ENCODE results near the gene BAHD1.
"Not testable (repeated sequence)": the region's sequence is repeated elsewhere in the genome, so short reads cannot be mapped to it uniquely, and the experiment has no call there.

The BAHD1 gene

DNA sequence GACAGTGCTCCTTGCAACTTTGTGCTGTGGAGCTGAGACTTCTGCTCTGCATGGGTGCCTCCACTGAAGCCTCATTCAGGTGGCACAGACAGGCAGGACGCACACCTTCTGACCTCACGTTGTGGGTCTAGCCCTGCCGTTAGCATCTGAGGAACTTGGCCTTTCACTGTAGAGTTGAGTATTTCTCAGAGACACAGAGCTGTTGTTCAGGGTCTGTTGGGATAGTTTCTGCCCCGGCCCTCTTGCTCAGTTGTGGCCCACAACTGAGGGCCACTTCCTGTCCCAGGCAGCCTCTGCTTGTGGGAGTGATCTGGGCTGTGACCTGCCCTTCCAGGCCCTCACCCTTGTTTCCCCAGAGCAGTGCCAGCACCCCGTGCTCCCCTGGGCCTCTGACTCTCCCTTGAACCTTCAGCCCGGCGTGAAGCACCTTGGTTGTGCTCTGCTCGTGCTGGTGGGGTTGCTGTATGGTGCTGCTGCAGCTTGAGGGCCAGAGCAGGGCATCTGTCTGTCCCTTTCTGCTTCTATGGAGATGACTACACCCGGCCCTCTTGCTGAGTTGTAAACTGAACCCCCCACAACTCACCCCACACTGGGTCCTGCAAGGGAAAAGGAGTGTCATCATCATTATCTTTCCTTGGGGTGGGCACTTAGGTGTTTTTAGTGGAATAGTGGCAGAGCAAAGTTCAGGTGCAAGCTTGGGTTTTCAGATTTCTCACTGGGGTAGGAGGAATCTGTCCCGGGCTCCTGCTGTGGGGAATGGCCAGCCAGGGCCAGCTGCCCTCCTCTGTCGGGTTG, 11.7 kb downstream of the BAHD1 start:
- DNase-seq (ENCODE audit: low read depth): no peak
- H3K4me3 ChIP-seq (ENCODE audit: low read depth, low read length): no peak overlapping the region
- TF ChIP-seq, protein P1, sequence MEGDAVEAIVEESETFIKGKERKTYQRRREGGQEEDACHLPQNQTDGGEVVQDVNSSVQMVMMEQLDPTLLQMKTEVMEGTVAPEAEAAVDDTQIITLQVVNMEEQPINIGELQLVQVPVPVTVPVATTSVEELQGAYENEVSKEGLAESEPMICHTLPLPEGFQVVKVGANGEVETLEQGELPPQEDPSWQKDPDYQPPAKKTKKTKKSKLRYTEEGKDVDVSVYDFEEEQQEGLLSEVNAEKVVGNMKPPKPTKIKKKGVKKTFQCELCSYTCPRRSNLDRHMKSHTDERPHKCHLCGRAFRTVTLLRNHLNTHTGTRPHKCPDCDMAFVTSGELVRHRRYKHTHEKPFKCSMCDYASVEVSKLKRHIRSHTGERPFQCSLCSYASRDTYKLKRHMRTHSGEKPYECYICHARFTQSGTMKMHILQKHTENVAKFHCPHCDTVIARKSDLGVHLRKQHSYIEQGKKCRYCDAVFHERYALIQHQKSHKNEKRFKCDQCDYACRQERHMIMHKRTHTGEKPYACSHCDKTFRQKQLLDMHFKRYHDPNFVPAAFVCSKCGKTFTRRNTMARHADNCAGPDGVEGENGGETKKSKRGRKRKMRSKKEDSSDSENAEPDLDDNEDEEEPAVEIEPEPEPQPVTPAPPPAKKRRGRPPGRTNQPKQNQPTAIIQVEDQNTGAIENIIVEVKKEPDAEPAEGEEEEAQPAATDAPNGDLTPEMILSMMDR (IDR thresholded peaks at IDR 0.05; ENCODE audit: control insufficient read depth, extremely low read depth, insufficient read depth): no peak

DNA sequence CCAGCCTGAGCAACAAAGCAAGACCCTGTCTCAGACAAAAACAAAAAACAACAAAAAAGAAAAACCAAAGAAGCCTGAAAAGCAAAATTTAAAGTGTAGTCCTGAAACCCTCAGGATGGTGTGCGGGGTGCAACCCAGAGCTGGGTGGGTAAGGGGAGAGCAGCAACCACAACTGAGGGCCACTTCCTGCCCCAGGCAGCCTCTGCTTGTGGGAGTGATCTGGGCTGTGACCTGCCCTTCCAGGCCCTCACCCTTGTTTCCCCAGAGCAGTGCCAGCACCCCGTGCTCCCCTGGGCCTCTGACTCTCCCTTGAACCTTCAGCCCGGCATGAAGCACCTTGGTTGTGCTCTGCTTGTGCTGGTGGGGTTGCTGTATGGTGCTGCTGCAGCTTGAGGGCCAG, 13.2 kb downstream of the BAHD1 start:
- DNase-seq (ENCODE audit: low read depth); H3K4me3 ChIP-seq (ENCODE audit: low read depth, low read length): not testable (repeated sequence)

DNA sequence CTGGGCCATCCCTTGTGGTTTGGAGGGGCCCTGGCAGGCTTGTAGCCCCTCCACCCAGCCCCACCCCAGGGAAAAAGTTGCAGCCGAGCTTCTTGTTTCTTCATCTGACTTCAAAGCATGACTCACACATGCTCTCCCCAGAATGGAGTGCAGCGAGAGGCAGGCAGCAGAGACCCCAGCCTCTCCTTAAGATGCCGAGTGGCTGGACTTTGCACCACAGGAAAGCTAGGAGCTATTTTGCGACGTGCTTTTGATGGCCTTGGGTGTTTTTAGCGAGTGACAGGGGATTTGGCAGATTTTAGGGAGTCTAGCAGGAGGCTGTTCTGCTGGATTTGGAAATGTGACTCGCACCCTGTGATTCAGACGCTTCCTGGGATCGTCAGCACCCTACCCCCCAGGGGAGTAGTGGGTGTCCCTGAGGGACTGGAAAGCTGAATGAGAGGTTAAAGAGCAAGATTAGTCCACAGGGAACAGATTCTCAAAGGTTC, 14.2 kb downstream of the BAHD1 start:
- TF ChIP-seq, protein P1 (IDR thresholded peaks at IDR 0.05; ENCODE audit: control insufficient read depth, extremely low read depth, insufficient read depth): no peak
- no peak overlapping the region for H3K4me3 ChIP-seq (ENCODE audit: low read depth, low read length)
- DNase-seq (ENCODE audit: low read depth): no peak

DNA sequence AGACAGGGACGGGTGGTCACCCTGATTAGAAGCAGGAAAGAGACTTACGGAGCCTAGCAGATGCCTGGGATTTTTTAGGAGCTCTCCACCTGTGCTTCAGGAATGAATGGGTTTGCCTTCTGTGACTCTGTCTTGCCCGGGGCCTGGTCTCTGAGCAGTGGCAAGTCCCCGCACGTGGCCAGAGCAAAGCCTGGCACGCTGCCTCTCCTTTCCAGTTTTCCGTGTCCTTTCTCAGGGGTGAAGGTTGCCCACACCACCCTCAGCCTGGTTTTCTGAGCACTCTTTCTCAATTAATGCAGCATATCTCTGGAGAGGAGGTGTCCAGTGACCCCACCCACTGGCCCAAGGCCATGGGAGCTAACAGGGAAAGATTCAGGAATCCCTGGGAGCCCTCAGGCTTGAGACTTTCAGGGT, 15.6 kb downstream of the BAHD1 start:
- H3K4me3 ChIP-seq (ENCODE audit: low read depth, low read length): no peak overlapping the region
- TF ChIP-seq, protein P1 (IDR thresholded peaks at IDR 0.05; ENCODE audit: control insufficient read depth, extremely low read depth, insufficient read depth): no peak
- DNase-seq (ENCODE audit: low read depth): no peak

DNA sequence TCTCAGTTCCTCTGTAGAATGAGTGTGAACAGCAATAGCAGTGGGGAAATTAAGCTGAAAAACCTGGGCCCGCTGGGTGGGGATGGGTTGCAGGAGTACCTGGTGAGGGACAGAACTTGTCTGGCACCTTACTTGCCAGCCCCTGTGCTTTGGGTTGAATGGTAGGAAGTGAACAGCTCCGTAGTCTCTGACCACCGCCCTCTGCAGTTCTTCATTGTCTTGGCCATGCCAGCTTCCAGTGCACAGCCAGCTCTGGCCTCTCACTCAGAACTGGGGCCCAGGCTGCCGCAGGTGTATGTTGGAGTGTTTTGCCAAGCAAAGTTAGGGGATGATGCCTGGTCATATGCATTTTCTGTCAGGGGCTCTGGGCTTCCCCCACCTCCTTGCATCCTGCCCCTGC, 16.0 kb downstream of the BAHD1 start:
- TF ChIP-seq, protein P1 (IDR thresholded peaks at IDR 0.05; ENCODE audit: control insufficient read depth, extremely low read depth, insufficient read depth): no peak
- no peak overlapping the region for H3K4me3 ChIP-seq (ENCODE audit: low read depth, low read length)
- DNase-seq (ENCODE audit: low read depth): no peak

DNA sequence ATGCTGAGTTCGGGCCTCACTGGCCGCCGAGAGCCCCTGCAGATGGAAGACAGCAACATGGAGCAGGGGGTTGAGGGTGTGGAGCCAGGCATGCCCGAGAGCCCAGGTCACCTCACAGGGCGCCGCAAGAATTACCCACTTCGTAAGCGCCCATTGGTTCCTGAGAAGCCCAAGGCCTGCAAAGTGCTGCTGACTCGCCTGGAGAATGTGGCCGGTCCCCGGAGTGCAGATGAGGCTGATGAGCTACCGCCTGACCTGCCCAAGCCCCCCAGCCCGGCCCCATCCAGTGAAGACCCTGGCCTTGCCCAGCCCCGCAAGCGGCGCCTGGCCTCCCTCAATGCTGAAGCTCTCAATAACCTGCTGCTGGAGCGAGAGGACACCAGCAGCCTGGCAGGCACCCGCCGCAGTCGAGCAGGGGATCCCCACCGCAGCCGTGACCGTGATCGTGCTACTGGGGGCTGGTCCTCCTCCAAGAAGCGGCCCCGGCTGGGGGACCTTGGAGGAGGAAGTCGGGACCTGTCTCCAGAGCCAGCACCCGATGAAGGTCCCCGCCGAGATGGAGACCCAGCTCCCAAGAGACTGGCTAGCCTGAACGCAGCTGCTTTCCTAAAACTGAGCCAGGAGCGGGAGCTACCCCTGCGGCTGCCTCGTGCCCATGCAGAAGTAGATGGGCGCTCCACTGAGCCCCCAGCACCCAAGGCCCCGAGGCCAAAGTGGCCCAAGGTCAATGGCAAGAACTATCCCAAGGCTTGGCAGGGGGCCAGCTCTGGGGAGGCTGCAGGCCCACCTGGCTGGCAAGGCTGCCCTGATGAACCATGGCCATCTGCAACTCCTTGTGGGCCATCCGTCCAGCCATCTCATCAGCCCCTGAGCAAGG, 18.0 kb downstream of the BAHD1 start:
- H3K4me3 ChIP-seq (ENCODE audit: low read depth, low read length): no peak overlapping the region

More for the DNA sequence above, 18.0 kb downstream of the BAHD1 start:
- TF ChIP-seq, protein P1 (IDR thresholded peaks at IDR 0.05; ENCODE audit: control insufficient read depth, extremely low read depth, insufficient read depth): no peak
- no peak for DNase-seq (ENCODE audit: low read depth)

All from LNCaP clone FGC (cell line).